ENCODE measurements around the gene DPP10. TPM values are rescaled to one million over a fixed set of nuclear protein-coding genes. Genes with fewer than 3 reads are reported as not detected.

The DPP10 gene
- total RNA-seq, 1 donor from 2014 or later = 2.4 TPM

DNA sequence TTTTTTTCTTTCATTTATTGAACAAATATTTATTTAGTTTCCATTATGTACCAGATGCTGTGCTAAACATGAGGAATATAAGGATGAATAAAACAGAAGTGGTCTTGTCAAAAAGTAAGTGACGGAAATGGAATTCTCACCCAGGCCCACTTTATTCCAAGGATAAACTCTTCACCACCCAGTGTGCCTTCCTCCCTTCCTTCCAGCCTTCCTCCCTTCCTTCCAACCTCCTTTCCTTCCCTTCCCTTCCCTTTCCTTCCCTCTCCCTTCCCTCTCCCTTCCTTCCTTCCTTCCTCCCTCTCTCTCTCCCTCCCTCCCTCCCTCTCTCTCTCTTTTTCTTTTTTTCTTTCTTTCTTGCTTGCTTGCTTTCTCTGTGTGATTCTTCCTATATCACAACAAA is 240.8 kb downstream of the DPP10 start:
- H3K27me3 ChIP-seq (ENCODE audit: control insufficient read depth, insufficient read depth, low read length) = no peaks in the 10 kb centered on the region
- no peak overlapping the region for H3K4me3 ChIP-seq (ENCODE audit: low read depth, low read length)
- no peaks in the 10 kb centered on the region for H3K36me3 ChIP-seq (ENCODE audit: control insufficient read depth, insufficient read depth, low read length)
- TF ChIP-seq, protein P1, sequence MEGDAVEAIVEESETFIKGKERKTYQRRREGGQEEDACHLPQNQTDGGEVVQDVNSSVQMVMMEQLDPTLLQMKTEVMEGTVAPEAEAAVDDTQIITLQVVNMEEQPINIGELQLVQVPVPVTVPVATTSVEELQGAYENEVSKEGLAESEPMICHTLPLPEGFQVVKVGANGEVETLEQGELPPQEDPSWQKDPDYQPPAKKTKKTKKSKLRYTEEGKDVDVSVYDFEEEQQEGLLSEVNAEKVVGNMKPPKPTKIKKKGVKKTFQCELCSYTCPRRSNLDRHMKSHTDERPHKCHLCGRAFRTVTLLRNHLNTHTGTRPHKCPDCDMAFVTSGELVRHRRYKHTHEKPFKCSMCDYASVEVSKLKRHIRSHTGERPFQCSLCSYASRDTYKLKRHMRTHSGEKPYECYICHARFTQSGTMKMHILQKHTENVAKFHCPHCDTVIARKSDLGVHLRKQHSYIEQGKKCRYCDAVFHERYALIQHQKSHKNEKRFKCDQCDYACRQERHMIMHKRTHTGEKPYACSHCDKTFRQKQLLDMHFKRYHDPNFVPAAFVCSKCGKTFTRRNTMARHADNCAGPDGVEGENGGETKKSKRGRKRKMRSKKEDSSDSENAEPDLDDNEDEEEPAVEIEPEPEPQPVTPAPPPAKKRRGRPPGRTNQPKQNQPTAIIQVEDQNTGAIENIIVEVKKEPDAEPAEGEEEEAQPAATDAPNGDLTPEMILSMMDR (IDR thresholded peaks at IDR 0.05; ENCODE audit: insufficient read depth, low read length, poor library complexity, severe bottlenecking) = no peak
- DNase-seq (ENCODE audit: low read depth) = no peak

- no peak overlapping the region for H3K4me3 ChIP-seq (ENCODE audit: low read depth, low read length)
- DNase-seq (ENCODE audit: low read depth) = no peak
- no peaks in the 10 kb centered on the region for H3K27me3 ChIP-seq (ENCODE audit: control insufficient read depth, insufficient read depth, low read length)
- H3K36me3 ChIP-seq (ENCODE audit: control insufficient read depth, insufficient read depth, low read length) = no peaks in the 10 kb centered on the region
- TF ChIP-seq, protein P1 (IDR thresholded peaks at IDR 0.05; ENCODE audit: insufficient read depth, low read length, poor library complexity, severe bottlenecking) = no peak
These were observed 242.0 kb downstream of the DPP10 start for GRCh38 chr2:114684403-114684802.

GRCh38 chr2:114685102-114685501 is 242.7 kb downstream of the DPP10 start:
- TF ChIP-seq, protein P1 (IDR thresholded peaks at IDR 0.05; ENCODE audit: insufficient read depth, low read length, poor library complexity, severe bottlenecking) = no peak
- Histone ChIP-seq H3K36me3 (ENCODE audit: control insufficient read depth, insufficient read depth, low read length) (no peaks in the 10 kb centered on the region), H3K27me3 (ENCODE audit: control insufficient read depth, insufficient read depth, low read length) (no peaks in the 10 kb centered on the region), H3K4me3 (ENCODE audit: low read depth, low read length) (no peak overlapping the region)
- DNase-seq (ENCODE audit: low read depth) = no peak

DNA sequence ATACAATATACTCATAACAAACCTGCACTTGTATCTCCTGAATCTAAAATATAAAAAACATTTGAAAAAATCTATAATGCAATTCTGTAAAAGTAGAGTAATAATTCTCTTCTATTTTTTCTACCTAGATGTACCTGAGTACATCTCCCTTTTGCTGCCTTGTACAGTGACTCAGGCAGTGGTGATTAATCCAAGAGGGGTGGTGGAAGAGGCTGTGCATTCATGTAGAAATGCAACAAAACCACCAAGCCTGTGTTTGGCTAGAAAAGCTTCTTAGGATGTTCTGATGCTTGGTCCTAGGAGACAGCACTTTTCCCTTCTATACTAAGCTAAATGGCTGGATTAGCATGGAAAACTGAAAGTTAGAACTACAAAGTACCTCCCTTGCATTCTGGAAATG is 245.8 kb downstream of the DPP10 start:
- H3K27me3 ChIP-seq (ENCODE audit: control insufficient read depth, insufficient read depth, low read length) = no peaks in the 10 kb centered on the region
- TF ChIP-seq, protein P1 (IDR thresholded peaks at IDR 0.05; ENCODE audit: insufficient read depth, low read length, poor library complexity, severe bottlenecking) = no peak
- no peaks in the 10 kb centered on the region for H3K36me3 ChIP-seq (ENCODE audit: control insufficient read depth, insufficient read depth, low read length)
- no peak overlapping the region for H3K4me3 ChIP-seq (ENCODE audit: low read depth, low read length)
- no peak for DNase-seq (ENCODE audit: low read depth)

GRCh38 chr2:114698520-114698919 is 256.1 kb downstream of the DPP10 start:
- TF ChIP-seq, protein P1 (IDR thresholded peaks at IDR 0.05; ENCODE audit: insufficient read depth, low read length, poor library complexity, severe bottlenecking) = no peak

GRCh38 chr2:114699423-114699944 is 257.0 kb downstream of the DPP10 start:
- H3K4me3 ChIP-seq (ENCODE audit: low read depth, low read length) = no peak overlapping the region
- no peaks in the 10 kb centered on the region for H3K36me3 ChIP-seq (ENCODE audit: control insufficient read depth, insufficient read depth, low read length)
- TF ChIP-seq, protein P1 (IDR thresholded peaks at IDR 0.05; ENCODE audit: insufficient read depth, low read length, poor library complexity, severe bottlenecking) = no peak
- DNase-seq (ENCODE audit: low read depth) = no peak
- H3K27me3 ChIP-seq (ENCODE audit: control insufficient read depth, insufficient read depth, low read length) = no peaks in the 10 kb centered on the region

More at GRCh38 chr2:114698520-114698919, 256.1 kb downstream of the DPP10 start:
- H3K27me3 ChIP-seq (ENCODE audit: control insufficient read depth, insufficient read depth, low read length) = no peaks in the 10 kb centered on the region
- no peaks in the 10 kb centered on the region for H3K36me3 ChIP-seq (ENCODE audit: control insufficient read depth, insufficient read depth, low read length)
- DNase-seq (ENCODE audit: low read depth) = no peak
- H3K4me3 ChIP-seq (ENCODE audit: low read depth, low read length) = no peak overlapping the region
